Endothelial cell of umbilical vein (primary cell): ENCODE results near the gene ENO4. TPM values are rescaled to one million over a fixed set of nuclear protein-coding genes. Genes with fewer than 3 reads are reported as not detected.

Experiments used
- BruUV-seq: library from RNA; stranded (reverse); fragments of 400-500 nt; replicated peaks from 2 replicates; lab custom pipeline; 2021; lab: Mats Ljungman, UMichigan
- CTCF ChIA-PET: fragments of 300-600, 350-600 bp; sonication (Branson Sonifier 250); formaldehyde crosslinking; loops from one replicate; lab custom pipeline; 2021; ENCODE audit warnings: antibody characterized with exemption, inconsistent platforms; lab: Charles Lee
- POLR2A ChIA-PET: fragments of 300-600, 350-600 bp; sonication (Branson Sonifier 250); formaldehyde crosslinking; loops from one replicate; lab custom pipeline; 2021; ENCODE audit warnings: antibody characterized with exemption, inconsistent platforms; lab: Charles Lee
- DNase-seq: peaks from one replicate; pipeline ENCODE4 v3.0.0-alpha.2; 2011; ENCODE audit warnings: low read depth, low spot score
- FAIRE-seq: peaks from 2 replicates; lab custom pipeline; 2011; peaks lifted over from hg19 to GRCh38; lab: Jason Lieb, UNC
- H2AFZ ChIP-seq: 2 replicates; pipeline ENCODE4 v1.6.0; 2012; ENCODE audit warnings: low read depth, low read length, control low read depth, inconsistent platforms
- H3K27ac ChIP-seq: 2 replicates; pipeline ENCODE4 v1.5.1; 2011; ENCODE audit warnings: low read depth, mild to moderate bottlenecking, control low read depth, low read length, moderate library complexity; ENCODE audit not compliant: insufficient read depth
- H3K27me3 ChIP-seq, 2 experiments: 2 replicates each; pipeline versions ENCODE4 v1.6.0 to v1.6.1; 2011; ENCODE audit warnings: low read length in 2 of 2, mixed read lengths in 1 of 2; ENCODE audit not compliant: control insufficient read depth in 2 of 2, insufficient read depth in 2 of 2
- H3K36me3 ChIP-seq, 2 experiments: 2 replicates in 1 of 2; 3 replicates in 1 of 2; pipeline ENCODE4 v1.5.1; 2011; ENCODE audit warnings: low read length in 2 of 2, mild to moderate bottlenecking in 1 of 2, moderate library complexity in 1 of 2; ENCODE audit not compliant: control insufficient read depth in 2 of 2, insufficient read depth in 2 of 2; ENCODE audit errors: extremely low read depth in 1 of 2
- H3K4me1 ChIP-seq: 3 replicates; pipeline ENCODE4 v1.5.1; 2011; ENCODE audit warnings: mild to moderate bottlenecking, low read length; ENCODE audit not compliant: control insufficient read depth, insufficient read depth; ENCODE audit errors: extremely low read depth
- H3K4me2 ChIP-seq: 2 replicates; pipeline ENCODE4 v1.6.1; 2011; ENCODE audit warnings: low read length, control low read depth, mixed read lengths; ENCODE audit not compliant: insufficient read depth
- H3K4me3 ChIP-seq, 3 experiments: fragments of 200-600 bp in 1 of 3; sonication (generic), shearing (Covaris generic) in 1 of 3; replicated peaks in 1 of 3; 2 replicates each; pipeline ENCODE4 v1.5.1; 2011 to 2016; ENCODE audit warnings: control low read depth in 3 of 3, low read length in 3 of 3, mild to moderate bottlenecking in 2 of 3, inconsistent platforms in 1 of 3, low read depth in 1 of 3, moderate library complexity in 1 of 3; ENCODE audit not compliant: insufficient read depth in 1 of 3
- H3K79me2 ChIP-seq: 2 replicates; pipeline ENCODE4 v1.6.0; 2012; ENCODE audit warnings: low read length, inconsistent platforms; ENCODE audit not compliant: control insufficient read depth, insufficient read depth
- H3K9ac ChIP-seq: replicated peaks from 2 replicates; pipeline ENCODE3; 2011; ENCODE audit warnings: low read length, control low read depth; ENCODE audit not compliant: insufficient read depth; ENCODE audit errors: extremely low read depth
- H3K9me1 ChIP-seq: replicated peaks from 3 replicates; pipeline ENCODE4 v1.6.0; 2011; ENCODE audit warnings: mild to moderate bottlenecking, low read length; ENCODE audit not compliant: control insufficient read depth, insufficient read depth; ENCODE audit errors: extremely low read depth
- H3K9me3 ChIP-seq: replicated peaks from 2 replicates; pipeline ENCODE4 v1.5.1; 2012; ENCODE audit warnings: low read length, inconsistent platforms; ENCODE audit not compliant: control insufficient read depth, insufficient read depth
- H4K20me1 ChIP-seq: replicated peaks from 2 replicates; pipeline ENCODE3; 2011; ENCODE audit warnings: mild to moderate bottlenecking, low read length; ENCODE audit not compliant: control insufficient read depth, insufficient read depth; ENCODE audit errors: extremely low read depth
- EZH2 ChIP-seq: IDR thresholded peaks from 2 replicates; pipeline ENCODE4 v1.6.1; 2012; ENCODE audit warnings: borderline replicate concordance, low read depth, mild to moderate bottlenecking, moderate library complexity, low read length, inconsistent platforms; ENCODE audit not compliant: severe bottlenecking
- FOS ChIP-seq: IDR thresholded peaks from 2 replicates; pipeline ENCODE4 v1.6.1; 2011; ENCODE audit warnings: mild to moderate bottlenecking, low read length, moderate library complexity, borderline replicate concordance; ENCODE audit not compliant: insufficient read depth
- GATA2 ChIP-seq: IDR thresholded peaks from 2 replicates; pipeline ENCODE4 v1.7.0; 2011; ENCODE audit warnings: low read depth, mild to moderate bottlenecking, moderate library complexity, mixed read lengths, low read length; ENCODE audit not compliant: insufficient read length, insufficient read depth
- JUN ChIP-seq: IDR thresholded peaks from 2 replicates; pipeline ENCODE4 v1.6.1; 2011; ENCODE audit warnings: borderline replicate concordance, low read depth; ENCODE audit not compliant: insufficient read length, insufficient read depth
- MYC ChIP-seq: IDR thresholded peaks from one replicate; pipeline ENCODE4 v1.6.1; 2011; ENCODE audit warnings: mild to moderate bottlenecking, low read depth, low read length
- POLR2A ChIP-seq: IDR thresholded peaks from 2 replicates; pipeline ENCODE4 v1.6.1; 2012; ENCODE audit warnings: low read depth, mild to moderate bottlenecking, control low read depth, low read length
- POLR2AphosphoS5 ChIP-seq: IDR thresholded peaks from 2 replicates; pipeline ENCODE4 v1.6.1; 2012; ENCODE audit warnings: low read depth, mild to moderate bottlenecking, control low read depth, low read length, moderate library complexity; ENCODE audit not compliant: insufficient read depth
- dilution Hi-C: fragments of 300-500 bp; cut with MboI; formaldehyde crosslinking; loops from one replicate; pipeline ENCODE4 v1.15.0; 2019; ENCODE audit warnings: low sequenced_read_pairs; ENCODE audit not compliant: extremely low pct_ligation_motif_present
- intact Hi-C: fragments of 100-400 bp; cut with micrococcal nuclease; formaldehyde crosslinking; loops from one replicate; pipeline ENCODE4 v1.10.0; 2022
- polyA plus RNA-seq, 4 experiments: library from polyadenylated mRNA; depleted of rRNA in 3 of 4; stranded (reverse) in 3 of 4; unstranded in 1 of 4; fragments of >200 nt; gene quantifications; 2 replicates each; pipeline versions ENCODE4 v1.2.1 to v1.2.3, GENCODE V29; 2011 to 2012; ENCODE audit warnings: missing spikeins in 1 of 4
- total RNA-seq: library from RNA; stranded (reverse); gene quantifications from 2 replicates; pipeline ENCODE4 v1.2.3, GENCODE V29; 2021
- TF ChIP-seq, protein P1 (sequence below), 2 donors: IDR thresholded peaks; 1 replicate in 1 of 2; 2 replicates in 1 of 2; pipeline ENCODE4 v1.5.1; 2011; ENCODE audit warnings: low read length in 2 of 2, mild to moderate bottlenecking in 2 of 2, moderate library complexity in 2 of 2, control low read depth in 1 of 2, inconsistent platforms in 1 of 2, low read depth in 1 of 2; ENCODE audit not compliant: insufficient read depth in 1 of 2; ENCODE audit errors: extremely low read depth in 1 of 2
- TF ChIP-seq, protein P2 (sequence below): IDR thresholded peaks from 2 replicates; pipeline ENCODE4 v1.6.1; 2011; ENCODE audit not compliant: insufficient read depth, insufficient read length

Gene ENO4
- total and polyA plus RNA-seq, 2 donors (not counting 3 experiments of a cell fraction or from before 2014, with no cell fraction given) = 0.08 TPM; not detected in 1

DNA sequence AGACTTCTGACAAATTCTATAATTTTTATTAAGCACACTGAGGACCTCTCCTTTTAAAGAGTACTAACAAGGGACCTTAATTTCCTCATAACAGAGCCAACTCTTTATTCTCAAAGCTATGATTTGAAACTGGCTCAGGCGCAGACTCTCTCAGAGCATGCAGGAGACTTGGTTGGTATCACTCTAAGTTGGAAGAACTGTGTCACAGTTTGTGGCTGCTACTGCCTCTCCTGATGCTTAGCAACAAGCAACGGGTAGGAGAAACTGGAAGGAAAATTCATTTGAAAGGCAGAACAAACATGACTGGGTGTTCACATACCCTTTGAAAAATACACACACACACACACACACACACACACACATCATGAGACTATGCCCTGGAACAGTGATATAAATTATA is 33.3 kb downstream of the ENO4 start:
- no peaks in the 10 kb centered on the region for H3K27me3 ChIP-seq
- no TSS peak for BruUV-seq
- H3K4me1 ChIP-seq = no peaks in the 10 kb centered on the region
- H3K4me2 ChIP-seq = no peak overlapping the region
- H3K9ac ChIP-seq = no peak overlapping the region
- no peak for DNase-seq
- H3K27ac ChIP-seq = no peak overlapping the region
- dilution Hi-C loops = no loop called here
- FAIRE-seq = no peak
- peaks cover 0 to 3% of the 10 kb centered on the region in 2 experiments for H3K36me3 ChIP-seq
- TF ChIP-seq MYC (no peak), JUN (no peak), FOS (no peak), POLR2AphosphoS5 (no peak), GATA2 (no peak), EZH2 (no peak), POLR2A (no peak)
- TF ChIP-seq, protein P1, sequence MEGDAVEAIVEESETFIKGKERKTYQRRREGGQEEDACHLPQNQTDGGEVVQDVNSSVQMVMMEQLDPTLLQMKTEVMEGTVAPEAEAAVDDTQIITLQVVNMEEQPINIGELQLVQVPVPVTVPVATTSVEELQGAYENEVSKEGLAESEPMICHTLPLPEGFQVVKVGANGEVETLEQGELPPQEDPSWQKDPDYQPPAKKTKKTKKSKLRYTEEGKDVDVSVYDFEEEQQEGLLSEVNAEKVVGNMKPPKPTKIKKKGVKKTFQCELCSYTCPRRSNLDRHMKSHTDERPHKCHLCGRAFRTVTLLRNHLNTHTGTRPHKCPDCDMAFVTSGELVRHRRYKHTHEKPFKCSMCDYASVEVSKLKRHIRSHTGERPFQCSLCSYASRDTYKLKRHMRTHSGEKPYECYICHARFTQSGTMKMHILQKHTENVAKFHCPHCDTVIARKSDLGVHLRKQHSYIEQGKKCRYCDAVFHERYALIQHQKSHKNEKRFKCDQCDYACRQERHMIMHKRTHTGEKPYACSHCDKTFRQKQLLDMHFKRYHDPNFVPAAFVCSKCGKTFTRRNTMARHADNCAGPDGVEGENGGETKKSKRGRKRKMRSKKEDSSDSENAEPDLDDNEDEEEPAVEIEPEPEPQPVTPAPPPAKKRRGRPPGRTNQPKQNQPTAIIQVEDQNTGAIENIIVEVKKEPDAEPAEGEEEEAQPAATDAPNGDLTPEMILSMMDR (IDR thresholded peaks at IDR 0.05; ENCODE audit: extremely low read depth in 1 of 2, insufficient read depth in 1 of 2, low read depth in 1 of 2, low read length in 2 of 2) = no peak
- TF ChIP-seq, protein P2, sequence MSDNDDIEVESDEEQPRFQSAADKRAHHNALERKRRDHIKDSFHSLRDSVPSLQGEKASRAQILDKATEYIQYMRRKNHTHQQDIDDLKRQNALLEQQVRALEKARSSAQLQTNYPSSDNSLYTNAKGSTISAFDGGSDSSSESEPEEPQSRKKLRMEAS = no peak
- no peaks in the 10 kb centered on the region for H3K9me3 ChIP-seq
- no peak overlapping the region for H3K4me3 ChIP-seq
- intact Hi-C loops = no loop called here
- no peaks in the 10 kb centered on the region for H4K20me1 ChIP-seq
- no peaks in the 10 kb centered on the region for H3K79me2 ChIP-seq
- no peaks in the 10 kb centered on the region for H3K9me1 ChIP-seq
- H2AFZ ChIP-seq = no peak overlapping the region
- POLR2A ChIA-PET = no interaction called here
- CTCF ChIA-PET = no interaction called here
